LNCAP (cell line): ENCODE results near the gene ASS1.

Experiments used
- TF ChIP-seq, protein P1 (sequence below): fragments of 450-650 bp; IDR thresholded peaks from 2 replicates; pipeline ENCODE4 v1.5.1; 2017; ENCODE audit warnings: mild to moderate bottlenecking

ASS1 gene

DNA sequence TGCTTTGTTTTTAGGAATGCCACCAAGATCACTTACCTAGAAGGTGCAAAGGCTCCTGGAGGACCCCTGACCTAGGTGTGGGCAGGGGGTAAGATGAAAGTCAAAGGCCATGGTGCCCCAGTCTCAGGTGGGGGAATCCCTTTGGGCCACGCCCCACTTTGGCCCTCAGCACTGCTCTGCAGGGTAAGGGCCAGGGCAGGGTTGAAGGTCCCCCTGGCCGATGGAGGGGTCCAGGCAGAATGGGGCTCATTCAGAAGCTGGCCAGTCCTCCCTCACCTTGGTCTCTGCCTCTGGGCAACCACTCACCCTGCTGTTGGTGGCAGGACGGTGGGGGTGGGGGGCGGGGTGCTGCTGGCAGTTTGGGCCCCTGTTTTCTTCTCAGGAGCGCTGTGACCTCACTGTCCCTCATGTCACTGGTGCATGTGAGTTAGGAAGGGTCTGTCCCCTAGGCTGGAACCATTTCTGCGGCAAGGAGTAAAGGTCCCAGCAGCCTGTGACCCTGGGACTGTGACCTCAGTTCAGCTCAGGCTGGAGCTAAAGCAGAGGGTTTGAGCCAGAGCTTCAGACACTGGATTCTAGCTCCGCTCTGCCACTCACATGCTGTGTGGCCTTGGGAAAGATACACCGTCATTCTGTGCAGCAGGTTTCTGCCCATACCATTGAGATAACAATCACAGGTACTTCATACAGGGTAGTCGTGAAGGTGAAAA is 1.9 kb upstream of the ASS1 start:
- TF ChIP-seq, protein P1, sequence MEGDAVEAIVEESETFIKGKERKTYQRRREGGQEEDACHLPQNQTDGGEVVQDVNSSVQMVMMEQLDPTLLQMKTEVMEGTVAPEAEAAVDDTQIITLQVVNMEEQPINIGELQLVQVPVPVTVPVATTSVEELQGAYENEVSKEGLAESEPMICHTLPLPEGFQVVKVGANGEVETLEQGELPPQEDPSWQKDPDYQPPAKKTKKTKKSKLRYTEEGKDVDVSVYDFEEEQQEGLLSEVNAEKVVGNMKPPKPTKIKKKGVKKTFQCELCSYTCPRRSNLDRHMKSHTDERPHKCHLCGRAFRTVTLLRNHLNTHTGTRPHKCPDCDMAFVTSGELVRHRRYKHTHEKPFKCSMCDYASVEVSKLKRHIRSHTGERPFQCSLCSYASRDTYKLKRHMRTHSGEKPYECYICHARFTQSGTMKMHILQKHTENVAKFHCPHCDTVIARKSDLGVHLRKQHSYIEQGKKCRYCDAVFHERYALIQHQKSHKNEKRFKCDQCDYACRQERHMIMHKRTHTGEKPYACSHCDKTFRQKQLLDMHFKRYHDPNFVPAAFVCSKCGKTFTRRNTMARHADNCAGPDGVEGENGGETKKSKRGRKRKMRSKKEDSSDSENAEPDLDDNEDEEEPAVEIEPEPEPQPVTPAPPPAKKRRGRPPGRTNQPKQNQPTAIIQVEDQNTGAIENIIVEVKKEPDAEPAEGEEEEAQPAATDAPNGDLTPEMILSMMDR = no peak

DNA sequence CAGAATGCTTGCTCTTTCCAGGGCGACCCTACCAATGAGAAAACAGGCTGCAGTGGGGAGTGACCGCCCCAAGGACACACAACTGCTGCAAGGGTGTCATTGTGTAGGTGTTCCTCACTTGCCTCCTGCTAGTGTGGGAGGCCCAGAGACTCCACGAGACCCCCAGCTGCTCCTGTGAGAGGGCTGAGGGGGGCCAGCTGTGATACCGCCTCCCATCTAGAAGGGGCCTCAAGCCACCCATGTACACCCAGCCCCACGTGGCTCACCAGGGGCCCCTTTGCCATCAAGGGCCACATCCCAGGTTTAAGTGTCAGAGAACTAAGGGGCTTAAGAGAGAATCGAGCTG is 1.3 kb upstream of the ASS1 start:
- TF ChIP-seq, protein P1 = no peak

DNA sequence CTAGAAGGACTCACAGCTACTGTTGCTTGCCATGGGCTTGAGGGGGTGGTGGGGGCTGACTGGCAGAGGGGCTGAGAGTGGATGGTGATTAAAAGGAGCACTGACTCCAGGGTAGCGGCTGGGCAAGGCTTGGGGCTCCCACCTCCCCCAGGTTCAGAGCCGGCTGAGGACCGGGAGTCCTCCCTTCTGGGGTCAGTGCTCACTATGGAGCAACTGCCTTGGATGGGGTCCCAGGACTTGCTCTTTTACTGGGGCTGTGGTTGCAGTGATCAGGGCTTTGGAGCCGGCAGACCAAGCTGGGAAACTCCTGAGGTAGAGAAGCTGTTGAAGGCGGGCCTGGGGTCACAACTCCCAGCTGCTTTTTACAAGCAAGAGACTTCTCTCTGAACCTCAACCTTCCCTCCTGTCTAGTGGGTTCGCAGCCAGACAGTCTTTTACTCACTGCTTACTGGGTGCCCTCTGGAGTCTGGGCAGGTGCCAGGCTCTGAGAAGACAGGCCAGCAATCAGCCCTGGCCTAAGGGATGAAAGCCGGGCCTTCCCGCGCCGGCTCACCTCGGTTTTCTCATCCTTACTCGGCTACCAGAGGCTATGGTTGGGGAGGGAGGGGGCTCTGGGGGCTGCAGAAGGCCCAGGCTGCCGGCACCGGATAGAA is 795 bp upstream of the ASS1 start:
- TF ChIP-seq, protein P1 = no peak

DNA sequence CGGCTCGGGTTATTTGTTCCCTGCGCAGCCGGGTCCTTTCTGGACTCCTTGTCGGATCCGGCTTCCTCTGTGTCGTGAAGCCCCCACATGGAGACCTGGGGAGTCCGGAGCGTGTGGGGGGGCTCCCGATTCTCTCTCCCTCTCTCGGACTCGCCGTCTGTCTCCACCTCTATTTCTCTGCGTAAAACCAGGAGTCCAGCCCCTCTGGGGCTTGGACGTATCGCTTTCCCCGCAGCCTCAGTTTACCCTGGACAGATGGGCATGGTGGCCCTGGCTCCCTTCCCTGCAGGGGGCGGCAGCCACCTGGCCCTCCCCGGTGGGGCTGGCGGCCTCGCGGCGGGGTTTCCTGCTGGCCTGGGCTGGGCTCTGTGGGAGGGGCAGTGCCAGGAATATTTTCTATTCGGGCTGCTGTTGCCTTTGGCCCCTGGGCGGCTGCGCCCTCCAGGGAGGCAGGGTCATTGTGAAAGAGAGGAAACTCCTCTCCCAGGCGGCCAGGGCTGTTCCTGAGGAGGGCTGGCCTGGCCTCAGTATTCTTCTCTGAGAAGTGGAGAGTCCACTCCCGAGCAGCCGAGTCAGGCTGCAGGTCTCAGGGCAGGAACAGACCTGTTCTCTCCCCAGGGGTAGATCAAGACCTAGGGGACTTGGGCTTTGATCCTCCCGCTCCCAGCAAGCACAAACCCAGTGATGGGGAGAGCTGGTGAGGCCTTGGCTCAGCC is 665 bp downstream of the ASS1 start:
- TF ChIP-seq, protein P1 = no peak

DNA sequence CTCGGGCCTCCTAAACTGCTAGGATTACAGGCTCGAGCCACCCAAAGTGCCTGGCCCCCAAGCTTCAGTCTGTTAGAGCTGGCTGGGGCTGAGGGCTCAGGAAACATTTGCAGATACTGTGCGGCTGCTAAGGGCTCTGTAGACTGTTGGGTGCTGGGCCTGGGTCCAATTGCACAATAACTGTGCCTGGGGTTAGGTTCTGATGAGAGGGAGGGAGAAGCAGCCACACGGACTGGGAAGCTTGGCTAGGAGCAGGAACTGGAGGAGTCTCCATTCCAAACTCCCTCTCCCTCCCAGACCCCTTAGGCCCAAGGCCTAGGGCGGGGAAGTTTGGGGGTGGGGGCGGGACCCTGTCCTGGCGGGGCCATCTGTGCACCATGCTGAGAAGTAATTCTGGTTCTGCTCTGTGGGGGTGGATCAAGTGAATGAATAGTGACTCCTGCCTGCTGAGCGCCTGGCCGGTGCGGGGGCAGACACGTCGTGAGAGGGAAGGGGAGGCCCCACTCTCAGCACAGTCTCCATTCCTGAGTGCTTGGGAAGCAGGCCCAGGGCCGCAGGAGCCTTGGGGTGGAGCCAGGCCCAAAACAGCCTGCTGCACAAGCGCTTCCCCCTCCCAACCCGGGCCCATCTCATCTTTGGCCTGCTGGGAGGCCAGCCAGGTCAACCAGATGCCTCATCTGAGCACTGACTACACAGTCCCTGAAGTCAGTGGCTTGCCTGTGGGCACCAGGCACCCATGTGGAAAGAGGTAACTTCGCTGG is 1.5 kb downstream of the ASS1 start:
- TF ChIP-seq, protein P1 = no peak

DNA sequence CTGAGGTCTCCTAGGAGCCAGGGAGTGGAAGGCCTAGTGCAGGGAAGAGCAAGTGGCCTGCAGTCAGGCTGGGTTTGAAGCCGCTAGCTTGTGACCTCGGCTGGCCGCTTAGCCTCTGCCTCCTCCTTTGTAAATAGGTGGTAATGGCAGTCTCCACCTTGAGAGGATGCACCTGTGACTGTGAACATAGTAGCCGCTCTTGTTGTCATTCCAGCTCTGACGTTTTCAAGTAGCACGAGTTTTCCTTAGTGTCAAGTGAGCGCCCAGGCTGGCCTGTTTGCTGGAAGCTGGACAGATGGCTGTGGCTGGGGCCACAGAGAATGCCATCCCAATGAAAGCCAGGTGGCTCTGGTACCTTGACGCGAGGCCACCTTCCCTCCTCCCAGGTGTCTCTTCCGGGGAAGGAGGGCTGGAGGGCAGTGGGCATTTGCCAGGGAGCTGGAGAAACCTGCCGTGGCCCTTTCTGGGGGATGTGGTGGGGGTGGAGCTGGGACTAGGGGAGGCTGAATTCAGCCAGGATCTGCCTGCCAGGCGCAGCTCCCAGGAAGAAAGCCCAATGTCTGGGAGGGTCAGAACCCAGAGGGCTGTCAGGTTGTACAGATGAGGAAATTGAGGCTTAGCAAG is 2.5 kb downstream of the ASS1 start:
- TF ChIP-seq, protein P1 = no peak

DNA sequence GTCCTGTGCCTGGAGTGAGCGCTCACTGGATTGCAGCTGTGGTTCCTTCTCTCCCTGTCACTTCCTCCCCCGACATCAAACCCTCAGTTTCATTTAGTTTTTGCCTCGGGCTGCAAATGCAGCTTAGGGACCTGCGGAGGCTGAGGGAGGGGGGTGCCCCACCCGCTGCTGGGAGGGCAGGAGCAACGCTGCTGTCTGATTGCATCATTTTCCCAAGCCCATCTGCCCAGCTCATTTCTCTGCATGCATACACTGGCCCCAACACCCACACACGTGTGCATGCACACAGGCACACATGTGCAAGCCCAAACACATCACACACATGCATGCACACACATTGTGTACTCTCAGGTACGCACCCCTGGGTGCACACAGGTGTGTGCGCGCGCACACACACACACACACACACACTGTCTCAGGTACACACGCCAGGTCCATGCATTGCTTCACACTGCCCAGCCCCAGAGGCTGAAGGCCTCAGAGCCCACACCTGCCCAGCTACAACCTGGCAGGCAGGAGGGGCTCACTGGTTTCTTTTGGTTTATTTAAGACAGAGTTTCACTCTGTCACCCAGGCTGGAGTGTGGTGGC is 3.4 kb downstream of the ASS1 start:
- TF ChIP-seq, protein P1 = no peak
